Neuronal stem cell (in vitro differentiated cells): ENCODE measurements around the gene GPR171.

Experiments
- DNase-seq: peaks from one replicate; pipeline ENCODE4 v3.0.0-alpha.2; 2013; ENCODE audit warnings: low spot score
- H2AFZ ChIP-seq: one replicate; pipeline ENCODE4 v1.6.1; 2013; ENCODE audit warnings: mild to moderate bottlenecking, low read length, inconsistent platforms
- H2AK5ac ChIP-seq: 2 replicates; pipeline ENCODE4 v1.6.1; 2013; ENCODE audit warnings: low read depth, mild to moderate bottlenecking, inconsistent platforms, low read length, moderate library complexity, mixed read lengths
- H2BK120ac ChIP-seq: 2 replicates; pipeline ENCODE4 v1.6.1; 2013; ENCODE audit warnings: low read depth, mild to moderate bottlenecking, inconsistent platforms, low read length, moderate library complexity, mixed read lengths
- H2BK12ac ChIP-seq: one replicate; pipeline ENCODE4 v1.6.1; 2013; ENCODE audit warnings: low read length, inconsistent platforms
- H2BK15ac ChIP-seq: 2 replicates; pipeline ENCODE4 v1.6.1; 2013; ENCODE audit warnings: mild to moderate bottlenecking, low read length, inconsistent platforms, mixed read lengths
- H2BK5ac ChIP-seq: one replicate; pipeline ENCODE4 v1.6.1; 2013; ENCODE audit warnings: inconsistent platforms, mild to moderate bottlenecking, low read length, moderate library complexity
- H3K14ac ChIP-seq: one replicate; pipeline ENCODE4 v1.6.1; 2013; ENCODE audit warnings: low read length, inconsistent platforms
- H3K18ac ChIP-seq: 2 replicates; pipeline ENCODE4 v1.6.1; 2013; ENCODE audit warnings: low read length, inconsistent platforms
- H3K23ac ChIP-seq: 2 replicates; pipeline ENCODE4 v1.6.1; 2013; ENCODE audit warnings: low read depth, mild to moderate bottlenecking, mixed read lengths, low read length, inconsistent platforms; ENCODE audit not compliant: poor library complexity
- H3K27ac ChIP-seq: replicated peaks from 3 replicates; pipeline ENCODE4 v1.5.1; 2013; ENCODE audit warnings: low read length, inconsistent platforms
- H3K27me3 ChIP-seq, 3 experiments: 2 replicates each; pipeline ENCODE4 v1.6.1; 2013; ENCODE audit warnings: low read length in 3 of 3, mild to moderate bottlenecking in 2 of 3, inconsistent platforms in 1 of 3, low read depth in 1 of 3, mixed read lengths in 1 of 3, moderate library complexity in 1 of 3; ENCODE audit not compliant: control insufficient read depth in 3 of 3, insufficient read depth in 3 of 3
- H3K36me3 ChIP-seq, 2 donors: replicated peaks in 1 of 2; 2 replicates each; pipeline ENCODE4 v1.6.1; 2013; ENCODE audit warnings: low read length in 2 of 2; ENCODE audit not compliant: control insufficient read depth in 2 of 2, insufficient read depth in 2 of 2
- H3K4ac ChIP-seq: 2 replicates; pipeline ENCODE4 v1.6.1; 2013; ENCODE audit warnings: inconsistent platforms, mild to moderate bottlenecking, low read length, moderate library complexity
- H3K4me1 ChIP-seq, 2 donors: 1 replicate in 1 of 2; 2 replicates in 1 of 2; pipeline ENCODE4 v1.6.1; 2013; ENCODE audit warnings: low read length in 2 of 2, low read depth in 1 of 2; ENCODE audit not compliant: control insufficient read depth in 2 of 2, insufficient read depth in 1 of 2
- H3K4me2 ChIP-seq: one replicate; pipeline ENCODE4 v1.6.1; 2013; ENCODE audit warnings: mild to moderate bottlenecking, low read length, inconsistent platforms; ENCODE audit not compliant: insufficient read depth, poor library complexity, severe bottlenecking
- H3K4me3 ChIP-seq, 2 donors: 2 replicates each; pipeline ENCODE4 v1.5.1; 2013; ENCODE audit warnings: low read length in 2 of 2, mild to moderate bottlenecking in 2 of 2, inconsistent platforms in 1 of 2, moderate library complexity in 1 of 2
- H3K79me1 ChIP-seq: one replicate; pipeline ENCODE4 v1.6.1; 2013; ENCODE audit warnings: low read depth, mild to moderate bottlenecking, inconsistent platforms, low read length, moderate library complexity
- H3K9ac ChIP-seq: one replicate; pipeline ENCODE4 v1.6.1; 2013; ENCODE audit warnings: mild to moderate bottlenecking, low read depth, low read length, inconsistent platforms; ENCODE audit not compliant: poor library complexity
- H3K9me3 ChIP-seq, 2 donors: replicated peaks in 1 of 2; 2 replicates each; pipeline versions ENCODE3 to v1.6.1; 2013; ENCODE audit warnings: low read length in 2 of 2, mild to moderate bottlenecking in 2 of 2, inconsistent platforms in 1 of 2, low read depth in 1 of 2, mixed read lengths in 1 of 2, moderate library complexity in 1 of 2; ENCODE audit not compliant: control insufficient read depth in 2 of 2, insufficient read depth in 1 of 2
- H4K8ac ChIP-seq: one replicate; pipeline ENCODE4 v1.6.1; 2013; ENCODE audit warnings: low read depth, mild to moderate bottlenecking, inconsistent platforms, low read length, moderate library complexity
- H4K91ac ChIP-seq: one replicate; pipeline ENCODE4 v1.6.1; 2013; ENCODE audit warnings: low read length, low read depth, mild to moderate bottlenecking, inconsistent platforms; ENCODE audit not compliant: poor library complexity
- WGBS, 2 donors: extraction: QIAGEN DNeasy Blood & Tissue Kit; methylation state at CpG; one replicate each; pipeline ENCODE4 v1.1.7; 2013; ENCODE audit warnings: missing lambda C conversion rate in 2 of 2, mixed read lengths in 1 of 2; ENCODE audit not compliant: insufficient read length in 2 of 2, insufficient replicate concordance in 1 of 2; ENCODE audit errors: extremely low coverage in 2 of 2; 5-methylcytosine and 5-hydroxymethylcytosine counted together

Gene GPR171

DNA sequence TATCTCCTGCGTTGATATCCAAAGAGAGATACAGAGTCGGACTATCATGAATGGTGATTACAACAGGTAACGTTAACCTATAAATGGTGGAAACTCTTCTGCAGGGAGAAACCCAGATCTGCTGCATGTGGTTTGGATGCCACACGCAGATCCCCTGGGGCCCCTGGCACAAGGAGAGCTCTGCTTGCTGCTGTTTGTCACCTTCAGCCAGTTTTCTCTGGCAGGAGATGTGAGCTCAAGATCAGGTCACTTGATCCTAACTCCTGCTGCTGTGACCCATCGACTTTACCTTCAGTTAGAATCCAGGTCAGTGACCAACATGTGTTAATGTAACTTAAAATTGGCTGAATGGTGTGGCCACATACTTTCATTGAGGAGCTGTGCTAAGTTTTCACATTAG, 23.8 kb upstream of the GPR171 start:
- Histone ChIP-seq H3K27ac (no peak overlapping the region), H2AK5ac (no peak overlapping the region), H3K79me1 (no peaks in the 10 kb centered on the region), H2AFZ (no peak overlapping the region), H3K23ac (no peak overlapping the region), H2BK15ac (no peak overlapping the region), H3K4me1 (peaks cover 0 to 8% of the 10 kb centered on the region in 2 donors), H2BK5ac (no peak overlapping the region), H3K4me2 (no peak overlapping the region), H2BK120ac (no peak overlapping the region), H3K14ac (no peak overlapping the region), H3K4me3 (no peak overlapping the region), H3K9me3 (peaks cover under 1 to 2% of the 10 kb centered on the region in 2 donors), H3K9ac (no peak overlapping the region), H3K27me3 (no peaks in the 10 kb centered on the region), H3K18ac (no peak overlapping the region), H4K8ac (no peak overlapping the region), H3K36me3 (no peaks in the 10 kb centered on the region), H4K91ac (no peak overlapping the region), H2BK12ac (no peak overlapping the region), H3K4ac (no peak overlapping the region)
- no CpG with 5 or more reads among the region's 5 CpGs for WGBS, 2 donors
- no peak for DNase-seq

DNA sequence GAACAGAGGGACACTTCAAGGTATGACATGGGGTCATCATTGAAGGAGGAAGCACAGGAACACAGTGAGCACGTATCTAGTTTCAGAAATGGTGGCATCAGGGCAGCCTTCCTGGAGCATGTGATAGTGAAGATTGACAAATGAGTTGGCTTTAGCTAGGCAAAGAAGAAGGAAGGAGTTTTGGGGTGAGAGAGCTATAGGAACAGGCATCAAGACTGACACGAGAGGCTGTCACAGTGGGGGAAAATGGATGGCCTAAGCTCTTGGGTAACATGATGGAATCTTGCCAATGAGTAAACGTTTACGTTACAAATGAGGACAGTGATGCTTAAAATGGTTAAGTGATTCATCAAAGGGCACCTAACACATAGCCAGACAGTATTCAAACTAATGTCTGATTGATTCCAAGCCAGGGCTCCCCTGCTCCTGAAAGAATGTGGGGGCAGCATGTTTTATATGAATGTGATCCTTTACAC, 23.1 kb upstream of the GPR171 start:
- Histone ChIP-seq H3K79me1 (no peaks in the 10 kb centered on the region), H2BK120ac (no peak overlapping the region), H3K14ac (no peak overlapping the region), H3K4me2 (no peak overlapping the region), H3K36me3 (no peaks in the 10 kb centered on the region), H3K9me3 (peaks cover 2 to 7% of the 10 kb centered on the region in 2 donors), H2AFZ (no peak overlapping the region), H3K18ac (no peak overlapping the region), H3K9ac (no peak overlapping the region), H3K27ac (no peak overlapping the region), H2BK15ac (no peak overlapping the region), H2BK5ac (no peak overlapping the region), H3K4me1 (peaks cover 0 to 8% of the 10 kb centered on the region in 2 donors), H3K4me3 (no peak overlapping the region), H3K27me3 (no peaks in the 10 kb centered on the region), H4K91ac (no peak overlapping the region), H3K4ac (no peak overlapping the region), H2AK5ac (no peak overlapping the region), H4K8ac (no peak overlapping the region), H3K23ac (no peak overlapping the region), H2BK12ac (no peak overlapping the region)
- no peak for DNase-seq
- no CpG with 5 or more reads among the region's 4 CpGs for WGBS, 2 donors

DNA sequence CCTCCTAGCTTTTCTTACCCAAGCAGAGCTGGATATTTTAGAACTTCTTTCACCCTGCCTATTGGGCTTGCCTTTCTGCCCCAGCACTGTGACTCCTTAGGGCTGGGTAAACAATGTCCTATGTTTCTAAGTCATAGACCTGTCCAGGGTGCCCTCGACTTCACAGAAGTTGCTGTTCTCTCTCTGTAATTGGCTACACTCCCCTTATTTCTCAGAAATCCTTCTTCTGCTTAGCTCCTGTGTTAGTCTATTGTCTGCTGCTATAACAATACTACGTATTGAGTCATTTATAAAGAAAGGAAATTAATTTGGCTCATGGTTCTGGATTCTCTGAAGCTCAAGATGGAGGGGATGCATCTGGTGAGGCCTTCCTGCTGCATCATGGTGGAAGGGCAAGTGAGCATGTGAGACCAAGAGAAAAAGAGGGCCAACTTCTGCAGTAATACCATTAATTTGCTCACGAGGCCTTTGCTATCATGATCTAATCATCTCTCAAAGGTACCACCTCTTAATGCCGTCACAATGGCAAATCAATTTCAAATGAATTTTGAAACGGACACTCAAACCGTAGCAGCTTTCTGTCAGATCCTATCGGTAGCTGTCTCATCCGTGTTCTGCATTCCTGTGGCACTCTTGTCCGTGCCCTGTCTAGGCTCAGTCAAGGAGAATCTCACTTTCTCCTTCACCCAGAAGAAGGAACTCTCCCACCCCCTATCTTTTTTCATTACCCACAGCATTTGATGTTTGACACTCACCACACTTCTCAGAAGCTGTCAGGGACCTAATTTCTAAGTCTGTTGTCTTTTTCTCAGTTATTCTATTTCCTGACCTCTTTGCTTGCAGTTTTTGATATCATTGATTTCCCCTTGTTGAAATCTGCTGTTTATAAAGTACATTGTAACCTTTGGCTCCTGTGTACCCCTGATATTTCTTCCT, 22.3 kb upstream of the GPR171 start:
- no peak overlapping the region for H2AFZ ChIP-seq
- peaks cover 0 to 8% of the 10 kb centered on the region in 2 donors for H3K4me1 ChIP-seq
- no CpG with 5 or more reads among the region's 9 CpGs for WGBS, 2 donors
- H3K36me3 ChIP-seq: peaks cover 0 to 2% of the 10 kb centered on the region in 2 donors
- H2BK12ac ChIP-seq: no peak overlapping the region
- no peak overlapping the region for H4K8ac ChIP-seq
- no peak overlapping the region for H3K14ac ChIP-seq
- H3K4me2 ChIP-seq: no peak overlapping the region
- no peak for DNase-seq
- H4K91ac ChIP-seq: no peak overlapping the region
- no peak overlapping the region for H3K4ac ChIP-seq
- no peak overlapping the region for H3K27ac ChIP-seq
- H3K18ac ChIP-seq: no peak overlapping the region
- peaks cover 2 to 7% of the 10 kb centered on the region in 2 donors for H3K9me3 ChIP-seq
- H3K9ac ChIP-seq: no peak overlapping the region
- no peak overlapping the region for H3K23ac ChIP-seq
- no peak overlapping the region for H2AK5ac ChIP-seq
- H3K79me1 ChIP-seq: no peaks in the 10 kb centered on the region
- H2BK5ac ChIP-seq: no peak overlapping the region
- no peak overlapping the region for H2BK15ac ChIP-seq
- H3K27me3 ChIP-seq: no peaks in the 10 kb centered on the region
- H2BK120ac ChIP-seq: no peak overlapping the region
- no peak overlapping the region for H3K4me3 ChIP-seq

DNA sequence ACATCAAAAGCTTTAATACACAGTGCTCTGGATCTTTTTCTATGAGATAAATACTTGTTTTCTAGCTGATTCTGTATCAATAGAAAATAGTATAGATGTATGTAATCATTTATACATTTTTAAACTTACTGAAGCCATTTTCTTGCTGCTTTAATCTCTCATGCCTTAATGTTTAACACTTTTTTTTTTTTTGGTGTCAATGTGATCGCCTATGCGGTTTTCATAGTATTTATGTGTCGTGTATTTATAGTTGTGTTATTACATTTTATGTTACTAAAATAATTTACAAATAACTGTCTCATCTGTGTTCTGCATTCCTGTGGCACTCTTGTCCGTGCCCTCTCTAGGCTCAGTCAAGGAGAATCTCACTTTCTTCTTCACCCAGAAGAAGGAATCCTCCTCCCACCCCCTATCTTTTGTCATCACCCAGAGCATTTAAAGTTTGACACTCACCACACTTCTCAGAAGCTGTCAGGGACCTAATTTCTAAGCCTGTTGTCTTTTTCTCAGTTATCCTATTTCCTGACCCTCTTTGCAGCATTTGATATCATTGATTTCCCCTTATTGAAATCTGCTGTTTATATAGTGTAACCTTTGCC, 21.4 kb upstream of the GPR171 start:
- Histone ChIP-seq H2BK5ac (no peak overlapping the region), H4K91ac (no peak overlapping the region), H3K4me3 (no peak overlapping the region), H3K23ac (no peak overlapping the region), H3K79me1 (no peaks in the 10 kb centered on the region), H2BK12ac (no peak overlapping the region), H3K4me2 (no peak overlapping the region), H3K9me3 (peaks cover 2 to 7% of the 10 kb centered on the region in 2 donors), H2AK5ac (no peak overlapping the region), H3K18ac (no peak overlapping the region), H3K4ac (no peak overlapping the region), H3K27ac (no peak overlapping the region), H3K14ac (no peak overlapping the region), H2BK120ac (no peak overlapping the region), H3K36me3 (peaks cover 0 to 2% of the 10 kb centered on the region in 2 donors), H4K8ac (no peak overlapping the region), H3K9ac (no peak overlapping the region), H2BK15ac (no peak overlapping the region), H2AFZ (no peak overlapping the region), H3K4me1 (peaks cover 0 to 8% of the 10 kb centered on the region in 2 donors), H3K27me3 (no peaks in the 10 kb centered on the region)
- no peak for DNase-seq
- WGBS, 2 donors: no CpG with 5 or more reads among the region's 4 CpGs
